ENCODE measurements around the gene RYR3.

RYR3 gene

GRCh38 chr15:33506781-33507296 is 196.1 kb downstream of the RYR3 start:
- no peak overlapping the region for H3K4me3 ChIP-seq (ENCODE audit: low read length, poor library complexity, severe bottlenecking)
- no peaks in the 10 kb centered on the region for H3K79me2 ChIP-seq (ENCODE audit: insufficient read depth, low read length)
- no peak overlapping the region for H3K9ac ChIP-seq (ENCODE audit: low read depth, low read length, poor library complexity, severe bottlenecking)
- TF ChIP-seq EZH2phosphoT487 (IDR thresholded peaks at IDR 0.05; ENCODE audit: borderline replicate concordance) (no peak), CTCF (conservative IDR thresholded peaks at IDR 0.05; ENCODE audit: low read length) (no peak)
- no peaks in the 10 kb centered on the region for H3F3A ChIP-seq (ENCODE audit: low read depth)
- no peaks in the 10 kb centered on the region for H3K36me3 ChIP-seq (ENCODE audit: insufficient read depth, low read length)
- H3K4me2 ChIP-seq (ENCODE audit: low read depth, low read length, poor library complexity, severe bottlenecking), result no peak overlapping the region
- no peaks in the 10 kb centered on the region for H4K20me1 ChIP-seq (ENCODE audit: insufficient read depth, low read length, poor library complexity, severe bottlenecking)
- H2AFZ ChIP-seq (ENCODE audit: low read length), result no peak overlapping the region
- H3K27me3 ChIP-seq (ENCODE audit: insufficient read depth, low read length, poor library complexity, severe bottlenecking), result no peaks in the 10 kb centered on the region
- H3K4me1 ChIP-seq (ENCODE audit: insufficient read depth, low read length, poor library complexity, severe bottlenecking), result no peaks in the 10 kb centered on the region
- H3K9me2 ChIP-seq (replicated peaks; ENCODE audit: low read depth, low read length), result no peaks in the 10 kb centered on the region
- no peaks in the 10 kb centered on the region for H3K9me3 ChIP-seq (ENCODE audit: insufficient read depth, low read depth, low read length)

DNA sequence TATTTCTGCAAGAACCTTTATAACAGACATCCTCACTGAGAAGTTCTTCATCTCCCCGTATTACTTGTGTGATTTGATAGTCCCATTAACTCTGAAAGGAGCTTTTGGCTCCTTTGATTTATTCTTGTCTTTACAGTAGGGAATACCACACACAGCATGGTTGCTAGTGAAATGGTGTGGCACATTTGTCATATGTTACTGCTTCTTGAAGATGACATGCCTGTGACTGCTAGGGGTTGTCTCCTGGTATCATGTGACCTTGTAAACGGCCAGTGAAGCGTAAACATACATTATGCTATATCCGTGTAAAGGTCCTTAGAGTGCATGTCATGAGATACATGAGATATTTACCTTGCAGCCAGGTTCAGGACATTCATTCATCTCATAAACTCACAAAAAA is 197.9 kb downstream of the RYR3 start:
- H3K27me3 ChIP-seq (ENCODE audit: insufficient read depth, low read length, poor library complexity, severe bottlenecking), result no peaks in the 10 kb centered on the region
- no peak for TF ChIP-seq CTCF (conservative IDR thresholded peaks at IDR 0.05; ENCODE audit: low read length)
- TF ChIP-seq EZH2phosphoT487 (IDR thresholded peaks at IDR 0.05; ENCODE audit: borderline replicate concordance), result no peak
- no peaks in the 10 kb centered on the region for H3K9me3 ChIP-seq (ENCODE audit: insufficient read depth, low read depth, low read length)
- H4K20me1 ChIP-seq (ENCODE audit: insufficient read depth, low read length, poor library complexity, severe bottlenecking), result no peaks in the 10 kb centered on the region
- H3K9ac ChIP-seq (ENCODE audit: low read depth, low read length, poor library complexity, severe bottlenecking), result no peak overlapping the region
- H3K79me2 ChIP-seq (ENCODE audit: insufficient read depth, low read length), result no peaks in the 10 kb centered on the region
- no peak overlapping the region for H3K4me3 ChIP-seq (ENCODE audit: low read length, poor library complexity, severe bottlenecking)
- no peaks in the 10 kb centered on the region for H3F3A ChIP-seq (ENCODE audit: low read depth)
- no peak overlapping the region for H2AFZ ChIP-seq (ENCODE audit: low read length)
- no peaks in the 10 kb centered on the region for H3K9me2 ChIP-seq (replicated peaks; ENCODE audit: low read depth, low read length)
- no peak overlapping the region for H3K4me2 ChIP-seq (ENCODE audit: low read depth, low read length, poor library complexity, severe bottlenecking)
- H3K4me1 ChIP-seq (ENCODE audit: insufficient read depth, low read length, poor library complexity, severe bottlenecking), result no peaks in the 10 kb centered on the region
- no peaks in the 10 kb centered on the region for H3K36me3 ChIP-seq (ENCODE audit: insufficient read depth, low read length)

DNA sequence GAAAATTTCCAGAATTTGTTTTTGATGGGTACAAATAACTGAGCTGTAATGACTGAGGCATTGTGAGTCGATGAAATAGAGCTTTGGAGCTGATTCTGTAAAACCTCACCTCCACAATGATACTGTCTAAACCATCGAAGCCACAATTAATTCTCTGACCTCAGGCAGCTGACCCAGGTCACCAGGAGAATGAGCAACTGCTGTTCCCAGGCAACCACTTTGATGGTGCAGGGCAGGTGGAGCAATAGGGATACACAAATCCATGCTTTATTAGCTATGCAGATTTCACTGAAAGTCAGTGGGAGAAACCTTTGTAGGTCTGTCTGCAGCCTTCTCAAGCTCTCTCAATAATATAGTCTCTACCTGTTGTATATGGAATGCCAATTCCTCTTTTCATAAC is 204.4 kb downstream of the RYR3 start:
- Histone ChIP-seq H3K79me2 (ENCODE audit: insufficient read depth, low read length) (no peaks in the 10 kb centered on the region), H3K27me3 (ENCODE audit: insufficient read depth, low read length, poor library complexity, severe bottlenecking) (no peaks in the 10 kb centered on the region), H3K36me3 (ENCODE audit: insufficient read depth, low read length) (no peaks in the 10 kb centered on the region), H2AFZ (ENCODE audit: low read length) (no peak overlapping the region), H3F3A (ENCODE audit: low read depth) (no peaks in the 10 kb centered on the region), H3K9me2 (replicated peaks; ENCODE audit: low read depth, low read length) (no peaks in the 10 kb centered on the region), H3K4me3 (ENCODE audit: low read length, poor library complexity, severe bottlenecking) (no peak overlapping the region), H3K9me3 (ENCODE audit: insufficient read depth, low read depth, low read length) (no peaks in the 10 kb centered on the region), H3K4me1 (ENCODE audit: insufficient read depth, low read length, poor library complexity, severe bottlenecking) (no peaks in the 10 kb centered on the region), H3K4me2 (ENCODE audit: low read depth, low read length, poor library complexity, severe bottlenecking) (no peak overlapping the region), H4K20me1 (ENCODE audit: insufficient read depth, low read length, poor library complexity, severe bottlenecking) (no peaks in the 10 kb centered on the region), H3K9ac (ENCODE audit: low read depth, low read length, poor library complexity, severe bottlenecking) (no peak overlapping the region)
- TF ChIP-seq CTCF (conservative IDR thresholded peaks at IDR 0.05; ENCODE audit: low read length) (no peak), EZH2phosphoT487 (IDR thresholded peaks at IDR 0.05; ENCODE audit: borderline replicate concordance) (no peak)
